Bronchial epithelial cell (primary cell): ENCODE measurements around the gene SCAF4. TPM values are rescaled to one million over a fixed set of nuclear protein-coding genes. Genes with fewer than 3 reads are reported as not detected.

Source experiments
- DNase-seq: peaks from one replicate; pipeline ENCODE4 v3.0.0-alpha.2; 2010; ENCODE audit warnings: low read depth
- FAIRE-seq: peaks from 2 replicates; lab custom pipeline; 2011; peaks lifted over from hg19 to GRCh38; lab: Jason Lieb, UNC
- H3K27me3 ChIP-seq: 2 replicates; pipeline ENCODE4 v1.5.1; 2011; ENCODE audit warnings: low read length; ENCODE audit not compliant: control insufficient read depth, insufficient read depth
- H3K36me3 ChIP-seq: 2 replicates; pipeline ENCODE4 v1.5.1; 2011; ENCODE audit warnings: low read length; ENCODE audit not compliant: control insufficient read depth, insufficient read depth
- H3K4me3 ChIP-seq: 2 replicates; pipeline ENCODE4 v1.5.1; 2011; ENCODE audit warnings: mild to moderate bottlenecking, low read depth, low read length, control low read depth
- CTCF ChIP-seq: IDR thresholded peaks from 2 replicates; pipeline ENCODE4 v1.5.1; 2011; ENCODE audit warnings: mild to moderate bottlenecking, moderate library complexity, low read length, control low read depth, inconsistent platforms; ENCODE audit not compliant: insufficient read depth, severe bottlenecking
- total RNA-seq: library from RNA; depleted of rRNA; stranded (reverse); fragments of >200 nt; gene quantifications from 2 replicates; pipeline ENCODE4 v1.2.1, GENCODE V29; 2014

The SCAF4 gene
- total RNA-seq, 1 donor from 2014 or later: 2.9 TPM

GRCh38 chr21:31710586-31710985 is 21.3 kb downstream of the SCAF4 start:
- no peak for FAIRE-seq
- no peak overlapping the region for H3K4me3 ChIP-seq
- TF ChIP-seq CTCF: no peak

GRCh38 chr21:31708541-31708940 is 23.4 kb downstream of the SCAF4 start:
- no peak for TF ChIP-seq CTCF
- Histone ChIP-seq H3K4me3 (no peak overlapping the region), H3K36me3 (no peaks in the 10 kb centered on the region), H3K27me3 (no peaks in the 10 kb centered on the region)
- DNase-seq (no peak), FAIRE-seq (no peak)

More at GRCh38 chr21:31710586-31710985, 21.3 kb downstream of the SCAF4 start:
- Histone ChIP-seq H3K27me3 (no peaks in the 10 kb centered on the region), H3K36me3 (no peaks in the 10 kb centered on the region)
- no peak for DNase-seq

GRCh38 chr21:31707499-31707898 is 24.4 kb downstream of the SCAF4 start:
- H3K36me3 ChIP-seq: no peaks in the 10 kb centered on the region
- H3K4me3 ChIP-seq: no peak overlapping the region
- TF ChIP-seq CTCF: no peak
- H3K27me3 ChIP-seq: no peaks in the 10 kb centered on the region
- peak; percentile 44 for DNase-seq
- FAIRE-seq: no peak

- Histone ChIP-seq H3K27me3 (no peaks in the 10 kb centered on the region), H3K36me3 (peaks cover under 1% of the 10 kb centered on the region), H3K4me3 (no peak overlapping the region)
- TF ChIP-seq CTCF: no peak
- FAIRE-seq (no peak), DNase-seq (no peak)
These were observed 25.4 kb downstream of the SCAF4 start for GRCh38 chr21:31706562-31706961.

GRCh38 chr21:31700040-31700439 is 31.9 kb downstream of the SCAF4 start:
- no peak for FAIRE-seq
- Histone ChIP-seq H3K36me3 (peaks cover 9% of the 10 kb centered on the region), H3K4me3 (no peak overlapping the region), H3K27me3 (no peaks in the 10 kb centered on the region)
- DNase-seq: no peak
- no peak for TF ChIP-seq CTCF

- H3K27me3 ChIP-seq: no peaks in the 10 kb centered on the region
- DNase-seq: no peak
- no peak for TF ChIP-seq CTCF
- no peak overlapping the region for H3K4me3 ChIP-seq
- H3K36me3 ChIP-seq: peaks cover 9% of the 10 kb centered on the region
- no peak for FAIRE-seq
These were observed 33.5 kb downstream of the SCAF4 start for GRCh38 chr21:31698461-31698860.
